Measurements from ENCODE around the gene SMIM27.
"Not testable (repeated sequence)": the region's sequence is repeated elsewhere in the genome, so short reads cannot be mapped to it uniquely, and the experiment has no call there.

The SMIM27 gene

GRCh38 chr9:32596096-32596865, 44.2 kb downstream of the SMIM27 start:
- no peak overlapping the region for H3K4me3 ChIP-seq (ENCODE audit: low read depth, low read length)
- TF ChIP-seq CTCF (IDR thresholded peaks at IDR 0.05; ENCODE audit: borderline replicate concordance, insufficient read depth, low read depth, low read length) = no peak

GRCh38 chr9:32596936-32597335, 44.8 kb downstream of the SMIM27 start:
- TF ChIP-seq CTCF (IDR thresholded peaks at IDR 0.05; ENCODE audit: borderline replicate concordance, insufficient read depth, low read depth, low read length) = no peak
- no peak overlapping the region for H3K4me3 ChIP-seq (ENCODE audit: low read depth, low read length)

DNA sequence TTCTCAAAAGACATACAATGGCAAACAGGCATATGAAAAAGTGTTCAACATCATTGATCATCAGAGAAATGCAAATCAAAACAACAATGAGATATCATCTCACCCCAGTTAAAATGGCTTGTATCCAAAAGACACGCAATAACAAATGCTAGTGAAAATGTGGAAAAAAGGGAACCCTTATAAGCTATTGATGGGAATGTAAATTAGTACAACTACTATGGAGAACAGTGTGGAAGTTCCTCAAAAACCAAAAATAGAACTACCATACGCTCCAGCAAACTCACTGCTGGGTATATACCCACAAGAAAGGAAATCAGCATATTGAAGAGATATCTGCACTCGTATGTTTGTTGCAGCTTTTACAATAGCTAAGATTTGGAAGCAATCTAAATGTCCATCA, 46.9 kb downstream of the SMIM27 start:
- not testable (repeated sequence) for H3K4me3 ChIP-seq (ENCODE audit: low read depth, low read length)
